Kidney (tissue), 22 donors: ENCODE data around the gene C16orf89. TPM values are rescaled to one million over a fixed set of nuclear protein-coding genes. Genes with fewer than 3 reads are reported as not detected.
"Not testable (repeated sequence)": the region's sequence is repeated elsewhere in the genome, so short reads cannot be mapped to it uniquely, and the experiment has no call there.

Experiments
- DNase-seq, 5 donors: peaks; one replicate each; pipeline ENCODE4 v3.0.0-alpha.2; 2013 to 2020
- FAIRE-seq: peaks from 2 replicates; lab custom pipeline; 2012; peaks lifted over from hg19 to GRCh38; lab: Jason Lieb, UNC
- H3K27ac ChIP-seq, 2 donors: one replicate each; pipeline ENCODE4 v1.7.0; 2013; ENCODE audit warnings: low read depth in 2 of 2, low read length in 2 of 2, inconsistent platforms in 1 of 2
- H3K27me3 ChIP-seq: one replicate; pipeline ENCODE4 v1.7.1; 2013; ENCODE audit warnings: low read length, inconsistent platforms; ENCODE audit not compliant: control insufficient read depth, insufficient read depth
- H3K36me3 ChIP-seq, 3 donors: one replicate each; pipeline versions ENCODE4 v1.7.0 to v1.7.1; 2013; ENCODE audit warnings: low read length in 3 of 3, control low read depth in 1 of 3, inconsistent platforms in 1 of 3; ENCODE audit not compliant: insufficient read depth in 3 of 3, control insufficient read depth in 2 of 3
- H3K4me1 ChIP-seq, 3 donors: one replicate each; pipeline versions ENCODE4 v1.7.0 to v1.7.1; 2013; ENCODE audit warnings: low read length in 3 of 3, inconsistent platforms in 1 of 3, low read depth in 1 of 3; ENCODE audit not compliant: control insufficient read depth in 2 of 3, insufficient read depth in 2 of 3
- H3K4me3 ChIP-seq, 3 donors: one replicate each; pipeline versions ENCODE4 v1.7.0 to v1.8.1; 2013; ENCODE audit warnings: low read length in 3 of 3, control low read depth in 1 of 3, inconsistent platforms in 1 of 3
- H3K9ac ChIP-seq, 3 donors: one replicate each; pipeline versions ENCODE4 v1.7.0 to v1.7.1; 2013; ENCODE audit warnings: low read length in 3 of 3, control low read depth in 1 of 3, inconsistent platforms in 1 of 3
- H3K9me3 ChIP-seq, 3 donors: one replicate each; pipeline versions ENCODE4 v1.7.0 to v1.7.1; 2013; ENCODE audit warnings: low read length in 3 of 3, control low read depth in 1 of 3, inconsistent platforms in 1 of 3; ENCODE audit not compliant: control insufficient read depth in 2 of 3, insufficient read depth in 1 of 3
- CTCF ChIP-seq: IDR thresholded peaks from 3 replicates; pipeline ENCODE4 v1.5.1; 2012; ENCODE audit warnings: mild to moderate bottlenecking, moderate library complexity, borderline replicate concordance; ENCODE audit not compliant: insufficient read depth; ENCODE audit errors: extremely low read depth
- intact Hi-C: fragments of 100-400 bp; cut with DNase I; formaldehyde crosslinking; loops from one replicate; pipeline ENCODE4 v1.11.1; 2022
- long read RNA-seq, 10 donors: library from polyadenylated mRNA in 1 of 10; unstranded in 1 of 10; transcript quantifications; one replicate each; pipeline ENCODE4 v2.0.0 and lab custom pipeline, GENCODE V29; 2021 to 2026
- polyA plus RNA-seq: library from polyadenylated mRNA; stranded (reverse); fragments of 350-450 nt; fragmentation: Illumina TruSeq; extraction: RNeasy Lipid Tissue Mini Kit (QIAGEN cat#74804); gene quantifications from one replicate; pipeline ENCODE4 v1.2.3, GENCODE V29; 2014; ENCODE audit warnings: low read depth, low replicate concordance; ENCODE audit not compliant: insufficient read depth
- total RNA-seq: library from RNA; stranded (reverse); fragmentation: NEBNext Ultra II Directional; extraction: Animal tissue kit (Norgen Biotek cat#: 25700); gene quantifications from one replicate; pipeline ENCODE4 v1.2.1, GENCODE V29; 2021
- donor health status: control.
- donor health status: control.
- donor health status: control.
- donor health status: control.
- donor health status: control.
- donor health status: DM: yes; HTN: yes; CAD: no.
- donor health status: Normal renal cell carcinoma (clear cell type).

The C16orf89 gene
- total RNA-seq: 5.4 TPM
- polyA plus RNA-seq: 68.4 TPM
- long read RNA-seq, donor 1, partial matches to known transcripts: 0 of 2 reads
- long read RNA-seq, donor 1, other reads (novel, unspliced or antisense): 0 of 2 reads
- long read RNA-seq, donor 2, partial matches to known transcripts: 0 of 2 reads
- long read RNA-seq, donor 2, other reads (novel, unspliced or antisense): 0 of 2 reads
- long read RNA-seq, donor 3, partial matches to known transcripts: 0 of 2 reads
- long read RNA-seq, donor 3, other reads (novel, unspliced or antisense): 0 of 2 reads
- long read RNA-seq, donor 4, partial matches to known transcripts: 0 of 1 reads
- long read RNA-seq, donor 4, other reads (novel, unspliced or antisense): 0 of 1 reads
- long read RNA-seq, donor 5: 0 reads
- long read RNA-seq, donor 6, partial matches to known transcripts: 0 of 1 reads
- long read RNA-seq, donor 6, other reads (novel, unspliced or antisense): 0 of 1 reads
- long read RNA-seq, donor 7, partial matches to known transcripts: 0 of 4 reads
- long read RNA-seq, donor 7, other reads (novel, unspliced or antisense): 1 of 4 reads
- long read RNA-seq, donor 8, partial matches to known transcripts: 0 of 3 reads
- long read RNA-seq, donor 8, other reads (novel, unspliced or antisense): 0 of 3 reads
- long read RNA-seq, donor 9, partial matches to known transcripts: 0 of 1 reads
- long read RNA-seq, donor 9, other reads (novel, unspliced or antisense): 0 of 1 reads
- long read RNA-seq, donor 10, partial matches to known transcripts: 0 of 1 reads
- long read RNA-seq, donor 10, other reads (novel, unspliced or antisense): 0 of 1 reads

GRCh38 chr16:5065813-5066212 is at the start of gene C16orf89:
TSS of gene C16orf89 (minus strand) at chr16:5065956. CDS start at chr16:5065908, 48 bp downstream.
- intact Hi-C loops: no loop called here
- Histone ChIP-seq H3K9me3 (no peaks in the 10 kb centered on the region), H3K36me3 (no peaks in the 10 kb centered on the region), H3K9ac (peak within 1 kb of the TSS in 1 of 3 donors; percentile 55), H3K27me3 (no peaks in the 10 kb centered on the region), H3K4me1 (peaks cover 0 to 2% (median 0%) of the 10 kb centered on the region in 3 donors), H3K27ac (peak within 1 kb of the TSS in 1 of 2 donors; percentile 43), H3K4me3 (peak within 1 kb of the TSS in 2 of 3 donors; percentile 4 to 53)
- no peak for TF ChIP-seq CTCF
- DNase-seq: peak in 1 of 5 donors; percentile 25
- FAIRE-seq: no peak

DNA sequence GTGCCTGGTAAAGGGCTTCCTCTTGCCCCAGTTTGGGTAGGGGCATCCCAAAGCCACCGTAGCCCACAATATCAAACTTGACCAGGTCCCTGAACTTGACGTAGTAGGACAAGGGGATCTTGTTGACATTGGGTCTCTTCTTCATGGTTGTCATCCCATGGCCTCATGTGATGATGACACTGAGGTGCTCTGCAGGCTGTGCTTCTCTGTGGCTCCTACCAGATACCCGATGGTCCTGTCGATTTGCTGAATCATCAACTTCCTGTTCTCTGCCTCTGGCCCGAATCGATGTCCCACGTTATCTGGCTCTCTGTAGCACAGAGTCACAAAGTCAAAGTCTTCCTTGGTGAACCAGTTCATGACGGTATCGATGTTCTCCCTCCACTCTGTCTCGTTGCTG is 45.2 kb upstream of the C16orf89 start:
- H3K36me3 ChIP-seq, H3K27ac ChIP-seq, FAIRE-seq, H3K9ac ChIP-seq, H3K4me3 ChIP-seq, H3K27me3 ChIP-seq, H3K9me3 ChIP-seq, H3K4me1 ChIP-seq, DNase-seq, intact Hi-C loops: not testable (repeated sequence)

DNA sequence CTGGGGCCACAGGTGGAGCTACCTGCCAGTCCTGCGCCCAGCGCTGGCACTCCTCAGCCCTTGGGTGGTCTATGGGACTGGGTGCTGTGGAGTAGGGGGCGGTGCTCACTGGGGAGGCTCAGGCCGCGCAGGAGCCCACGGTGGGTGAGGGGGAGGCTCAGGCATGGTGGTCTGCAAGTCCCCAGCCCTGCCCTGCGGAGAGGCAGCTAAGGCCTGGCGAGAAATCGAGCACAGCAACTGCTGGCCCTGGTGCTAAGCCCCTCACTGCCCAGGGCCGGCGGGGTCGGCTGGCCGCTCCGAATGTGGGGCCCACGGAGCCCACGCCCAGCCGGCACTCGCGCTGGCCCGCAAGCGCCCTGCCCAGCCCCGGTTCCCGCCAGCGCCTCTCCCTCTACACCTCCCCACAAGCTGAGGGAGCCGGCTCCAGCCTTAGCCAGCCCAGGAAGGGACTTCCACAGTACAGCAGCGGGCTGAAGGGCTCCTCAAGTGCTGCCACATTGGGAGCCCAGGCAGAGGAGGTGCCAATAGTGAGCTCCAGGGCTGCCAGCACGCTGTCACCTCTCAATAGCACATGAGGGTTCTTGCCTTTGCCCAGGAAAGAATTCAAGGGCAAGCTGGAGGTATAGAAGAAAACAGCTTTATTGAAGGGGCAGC is 42.9 kb upstream of the C16orf89 start:
- Histone ChIP-seq H3K9me3 (no peaks in the 10 kb centered on the region), H3K4me3 (no peak overlapping the region), H3K36me3 (no peaks in the 10 kb centered on the region), H3K9ac (no peak overlapping the region), H3K27me3 (no peaks in the 10 kb centered on the region), H3K27ac (no peak overlapping the region), H3K4me1 (no peaks in the 10 kb centered on the region)
- no peak for TF ChIP-seq CTCF
- DNase-seq (no peak), FAIRE-seq (no peak)
- intact Hi-C loops: no loop called here

- FAIRE-seq, intact Hi-C loops, H3K27me3 ChIP-seq, H3K9me3 ChIP-seq, H3K27ac ChIP-seq, H3K4me3 ChIP-seq, H3K4me1 ChIP-seq, H3K9ac ChIP-seq, H3K36me3 ChIP-seq: not testable (repeated sequence)
- DNase-seq: peak in 2 of 5 donors; percentile 26 to 40
Measured at GRCh38 chr16:5105039-5105438, 39.3 kb upstream of the C16orf89 start.

- intact Hi-C loops, H3K27ac ChIP-seq, H3K4me1 ChIP-seq, H3K27me3 ChIP-seq, FAIRE-seq, H3K9ac ChIP-seq, H3K9me3 ChIP-seq, DNase-seq, H3K4me3 ChIP-seq, H3K36me3 ChIP-seq: not testable (repeated sequence)
Measured at GRCh38 chr16:5103296-5104032, 37.7 kb upstream of the C16orf89 start.

DNA sequence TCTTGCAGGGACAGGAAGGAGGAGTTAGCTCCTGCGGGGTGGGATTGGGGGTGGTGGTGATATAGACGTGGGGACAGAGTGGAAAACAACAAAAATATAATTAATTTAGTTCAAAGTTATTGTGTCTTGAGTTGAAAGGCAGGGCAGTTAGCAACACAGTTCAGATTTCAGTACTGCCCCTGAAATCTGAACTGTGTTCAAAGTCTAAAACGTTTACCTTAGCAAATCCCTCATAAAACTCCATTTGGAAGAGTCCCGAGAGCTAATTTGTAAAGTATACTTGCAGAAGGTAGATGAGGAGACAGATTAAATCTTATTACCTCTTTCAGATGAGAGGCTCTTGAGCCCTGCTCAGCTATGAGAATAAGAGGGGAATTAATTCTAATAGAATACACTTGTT is 33.4 kb upstream of the C16orf89 start:
- H3K36me3 ChIP-seq, H3K4me1 ChIP-seq, FAIRE-seq, intact Hi-C loops, H3K27ac ChIP-seq, H3K9ac ChIP-seq, H3K9me3 ChIP-seq, H3K27me3 ChIP-seq: not testable (repeated sequence)
- H3K4me3 ChIP-seq: peak overlapping the region in 1 of 3 donors; percentile 66
- DNase-seq: peak in 2 of 5 donors; percentile 19 to 21
